Kidney epithelial cell (primary cell): Measurements from ENCODE around the gene CCDC187. TPM values are rescaled to one million over a fixed set of nuclear protein-coding genes. Genes with fewer than 3 reads are reported as not detected.

Source experiments
- DNase-seq: peaks from one replicate; pipeline ENCODE4 v3.0.0-alpha.2; 2010; ENCODE audit warnings: low read depth
- H3K27me3 ChIP-seq: 2 replicates; pipeline ENCODE4 v1.6.0; 2011; ENCODE audit warnings: low read length; ENCODE audit not compliant: control insufficient read depth, insufficient read depth
- H3K36me3 ChIP-seq: 2 replicates; pipeline ENCODE4 v1.5.1; 2011; ENCODE audit warnings: low read length; ENCODE audit not compliant: control insufficient read depth, insufficient read depth
- H3K4me3 ChIP-seq: 2 replicates; pipeline ENCODE4 v1.5.1; 2011; ENCODE audit warnings: low read depth, mild to moderate bottlenecking, control low read depth, low read length
- total RNA-seq: library from RNA; depleted of rRNA; stranded (reverse); fragments of >200 nt; gene quantifications from 2 replicates; pipeline ENCODE4 v1.2.3, GENCODE V29; 2015
- TF ChIP-seq, protein P1 (sequence below): IDR thresholded peaks from 2 replicates; pipeline ENCODE4 v1.5.1; 2011; ENCODE audit warnings: mild to moderate bottlenecking, moderate library complexity, low read length, control low read depth, inconsistent platforms; ENCODE audit not compliant: insufficient read depth, poor library complexity, severe bottlenecking

The CCDC187 gene
- total RNA-seq, 1 donor from 2014 or later: 0.04 TPM

DNA sequence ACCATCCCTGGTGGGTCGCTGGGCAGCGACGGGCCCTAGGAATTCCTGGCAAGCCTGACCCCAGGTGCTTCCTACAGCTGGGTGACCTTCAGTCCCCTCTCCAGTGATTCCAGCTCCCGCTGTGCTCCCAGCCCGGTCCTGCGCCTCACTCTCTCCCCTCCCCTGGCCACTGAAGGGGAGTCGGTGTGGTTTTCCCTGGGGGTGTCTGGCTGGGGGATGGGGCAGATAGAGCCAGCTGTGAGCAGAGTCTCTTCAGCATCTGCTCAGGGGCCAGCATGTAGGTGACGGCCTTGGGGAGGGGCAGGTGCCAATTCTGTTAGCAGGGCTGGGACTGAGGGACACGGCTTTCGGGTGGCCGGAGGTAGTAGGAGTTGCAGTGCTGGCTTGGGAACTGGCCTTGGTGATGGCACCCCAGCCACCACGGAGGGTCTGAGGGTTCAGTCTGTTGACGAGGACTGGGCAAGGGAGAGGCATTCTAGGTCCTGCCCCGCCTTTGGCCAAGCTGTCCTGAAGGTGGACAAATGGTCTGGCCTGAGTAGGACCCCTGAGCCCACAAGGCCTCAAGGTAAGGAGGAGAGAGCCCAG lies 26.6 kb upstream of the CCDC187 start:
- H3K27me3 ChIP-seq: no peaks in the 10 kb centered on the region
- TF ChIP-seq, protein P1, sequence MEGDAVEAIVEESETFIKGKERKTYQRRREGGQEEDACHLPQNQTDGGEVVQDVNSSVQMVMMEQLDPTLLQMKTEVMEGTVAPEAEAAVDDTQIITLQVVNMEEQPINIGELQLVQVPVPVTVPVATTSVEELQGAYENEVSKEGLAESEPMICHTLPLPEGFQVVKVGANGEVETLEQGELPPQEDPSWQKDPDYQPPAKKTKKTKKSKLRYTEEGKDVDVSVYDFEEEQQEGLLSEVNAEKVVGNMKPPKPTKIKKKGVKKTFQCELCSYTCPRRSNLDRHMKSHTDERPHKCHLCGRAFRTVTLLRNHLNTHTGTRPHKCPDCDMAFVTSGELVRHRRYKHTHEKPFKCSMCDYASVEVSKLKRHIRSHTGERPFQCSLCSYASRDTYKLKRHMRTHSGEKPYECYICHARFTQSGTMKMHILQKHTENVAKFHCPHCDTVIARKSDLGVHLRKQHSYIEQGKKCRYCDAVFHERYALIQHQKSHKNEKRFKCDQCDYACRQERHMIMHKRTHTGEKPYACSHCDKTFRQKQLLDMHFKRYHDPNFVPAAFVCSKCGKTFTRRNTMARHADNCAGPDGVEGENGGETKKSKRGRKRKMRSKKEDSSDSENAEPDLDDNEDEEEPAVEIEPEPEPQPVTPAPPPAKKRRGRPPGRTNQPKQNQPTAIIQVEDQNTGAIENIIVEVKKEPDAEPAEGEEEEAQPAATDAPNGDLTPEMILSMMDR: no peak
- no peak for DNase-seq
- H3K4me3 ChIP-seq: no peak overlapping the region
- no peaks in the 10 kb centered on the region for H3K36me3 ChIP-seq

DNA sequence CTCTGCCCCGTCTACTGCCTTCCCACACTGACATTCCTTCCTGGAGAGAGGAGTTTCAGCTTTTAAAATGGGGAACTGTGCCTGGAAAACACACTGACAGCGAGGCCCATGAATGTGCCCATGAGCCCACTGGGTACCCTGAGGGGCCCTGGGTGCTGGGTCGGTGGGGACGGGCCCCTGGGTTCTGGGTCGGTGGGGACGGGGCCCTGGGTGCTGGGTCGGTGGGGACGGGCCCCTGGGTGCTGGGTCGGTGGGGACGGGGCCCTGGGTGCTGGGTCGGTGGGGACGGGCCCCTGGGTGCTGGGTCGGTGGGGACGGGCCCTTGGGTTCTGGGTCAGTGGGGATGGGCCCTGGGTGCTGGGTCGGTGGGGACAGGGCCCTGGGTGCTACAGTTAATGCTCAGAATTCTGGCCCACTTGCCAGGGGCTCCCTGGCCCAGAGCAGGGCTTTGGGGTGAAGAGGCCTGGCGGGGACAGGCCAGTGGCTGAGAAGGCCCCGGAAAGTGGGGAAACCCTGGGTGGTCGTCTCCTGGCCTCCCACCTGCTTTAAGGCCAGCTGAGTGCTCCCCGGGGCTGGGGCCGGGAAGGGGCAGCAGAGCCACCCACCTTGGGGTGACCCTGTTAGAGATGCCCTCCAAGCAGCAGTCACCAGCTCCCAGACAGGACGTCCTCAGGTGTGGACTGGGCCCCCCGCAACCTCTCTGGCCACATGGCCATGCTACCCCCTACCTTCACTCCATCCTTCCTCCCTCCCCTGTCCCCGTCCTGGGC lies 25.9 kb upstream of the CCDC187 start:
- H3K36me3 ChIP-seq: no peaks in the 10 kb centered on the region
- H3K4me3 ChIP-seq: no peak overlapping the region
- TF ChIP-seq, protein P1: no peak
- DNase-seq: no peak
- no peaks in the 10 kb centered on the region for H3K27me3 ChIP-seq

DNA sequence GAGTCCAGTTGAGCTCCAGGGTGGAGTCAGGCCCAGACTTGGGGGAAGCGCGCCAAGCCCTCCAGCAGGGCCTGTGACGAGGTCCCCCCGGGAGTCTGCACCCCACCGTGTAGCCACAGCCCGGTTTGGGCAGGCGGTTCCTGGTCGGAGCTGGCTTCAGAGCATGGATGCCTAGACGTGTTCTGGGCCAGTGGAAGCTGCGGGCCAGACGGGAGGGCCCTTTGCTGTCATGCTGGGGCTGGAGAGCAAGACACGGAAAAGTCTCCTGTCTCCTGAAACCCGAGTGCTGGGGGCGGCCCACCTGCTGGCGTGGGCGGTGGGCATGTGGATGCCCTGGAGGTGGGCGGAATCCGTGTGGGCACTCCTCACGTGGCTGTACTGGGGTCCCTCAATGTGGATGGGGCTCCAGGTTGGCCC lies 25.3 kb upstream of the CCDC187 start:
- no peak overlapping the region for H3K4me3 ChIP-seq
- no peak for DNase-seq
- TF ChIP-seq, protein P1: no peak
- H3K27me3 ChIP-seq: peaks cover 2% of the 10 kb centered on the region
- H3K36me3 ChIP-seq: no peaks in the 10 kb centered on the region

DNA sequence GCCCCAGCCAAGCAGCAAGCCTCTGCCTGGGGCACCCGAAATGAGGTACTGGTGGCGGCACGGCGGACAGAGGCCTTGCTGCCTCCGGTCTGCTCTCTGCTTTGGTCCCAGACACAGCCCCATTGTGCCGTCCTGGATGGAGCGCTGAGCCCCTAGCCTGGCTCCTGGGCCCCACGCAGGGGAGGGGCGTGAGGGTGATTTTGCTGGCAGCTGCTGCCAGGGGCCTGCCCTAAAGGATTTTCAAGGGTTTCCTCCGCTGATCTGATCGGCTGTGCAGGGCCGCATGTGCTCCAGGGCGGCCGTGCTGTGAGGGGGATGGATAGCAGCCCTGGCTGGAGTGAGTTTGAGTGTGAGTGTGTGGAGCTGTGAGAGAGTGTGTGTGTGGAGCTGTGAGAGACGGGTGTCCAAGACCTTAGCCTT lies 24.7 kb upstream of the CCDC187 start:
- peak overlapping the region; percentile 65 for H3K4me3 ChIP-seq
- DNase-seq: no peak
- H3K36me3 ChIP-seq: no peaks in the 10 kb centered on the region
- H3K27me3 ChIP-seq: peaks cover 2% of the 10 kb centered on the region
- TF ChIP-seq, protein P1: no peak

DNA sequence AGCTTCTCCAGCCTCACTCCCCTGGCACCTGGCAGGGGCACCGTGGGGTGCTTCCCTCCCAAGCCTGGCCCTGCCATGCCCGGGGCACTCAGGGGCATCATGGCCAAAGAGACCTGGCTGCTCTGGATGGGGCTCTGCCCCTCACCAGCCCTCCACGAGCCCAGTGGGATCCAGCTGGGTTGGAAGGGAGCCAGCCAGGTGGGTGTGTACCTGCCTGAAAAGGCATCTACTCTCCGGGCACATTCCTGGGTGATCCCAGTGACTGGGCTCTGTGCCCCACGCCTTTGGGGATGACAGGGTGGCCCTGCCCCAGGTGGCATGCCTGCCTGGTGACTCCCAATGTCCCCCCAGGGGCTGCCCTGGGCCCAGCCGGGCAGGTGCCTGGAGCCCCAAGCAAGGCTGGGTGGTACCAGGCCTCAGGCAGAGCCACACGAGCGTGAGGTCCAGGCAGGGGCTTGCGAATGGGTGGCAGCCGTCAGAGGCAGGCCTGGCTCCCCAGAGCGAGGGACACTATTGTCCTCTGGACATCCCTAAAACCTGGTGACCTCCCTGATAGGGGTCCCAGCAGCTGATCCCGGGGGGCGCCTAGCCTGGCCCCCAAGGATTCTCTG lies 24.2 kb upstream of the CCDC187 start:
- TF ChIP-seq, protein P1: no peak
- Histone ChIP-seq H3K36me3 (no peaks in the 10 kb centered on the region), H3K4me3 (peak overlapping the region; percentile 65), H3K27me3 (peaks cover 4% of the 10 kb centered on the region)
- DNase-seq: no peak
